HG03066 (cell line): ENCODE results near the gene LGALS12.
"Not testable (repeated sequence)": the region's sequence is repeated elsewhere in the genome, so short reads cannot be mapped to it uniquely, and the experiment has no call there.

Source experiments
- ATAC-seq: cut with Tn5 transposase; IDR thresholded peaks from one replicate; pipeline ENCODE4 v1.9.1; 2021; ENCODE audit warnings: low read depth; ENCODE audit not compliant: unreplicated experiment

LGALS12 gene

GRCh38 chr11:63532117-63532516, 26.2 kb downstream of the LGALS12 start:
- no peak for ATAC-seq

GRCh38 chr11:63532799-63533475, 27.1 kb downstream of the LGALS12 start:
- no peak for ATAC-seq

GRCh38 chr11:63534076-63534475, 28.2 kb downstream of the LGALS12 start:
- ATAC-seq: no peak

GRCh38 chr11:63534895-63535461, 29.1 kb downstream of the LGALS12 start:
- no peak for ATAC-seq

- no peak for ATAC-seq
These were observed 29.9 kb downstream of the LGALS12 start for GRCh38 chr11:63535734-63536133.

GRCh38 chr11:63536669-63537292, 30.9 kb downstream of the LGALS12 start, which contains the start of gene PLAAT4:
Gene PLAAT4 (plus strand): TSS chr11:63536808. CDS start chr11:63536869, 61 bp downstream.
- ATAC-seq: no peak

GRCh38 chr11:63537293-63538101, 31.6 kb downstream of the LGALS12 start:
- ATAC-seq: no peak

- ATAC-seq: not testable (repeated sequence)
These were observed 36.6 kb downstream of the LGALS12 start for GRCh38 chr11:63542506-63542905.

GRCh38 chr11:63543711-63544110, 37.8 kb downstream of the LGALS12 start:
- ATAC-seq: no peak

- no peak for ATAC-seq
These were observed 41.2 kb downstream of the LGALS12 start for GRCh38 chr11:63547061-63547460.

GRCh38 chr11:63548178-63548577, 42.3 kb downstream of the LGALS12 start:
- ATAC-seq: no peak

GRCh38 chr11:63549411-63549810, 43.5 kb downstream of the LGALS12 start:
- ATAC-seq: no peak

GRCh38 chr11:63550156-63550700, 44.3 kb downstream of the LGALS12 start:
- ATAC-seq: not testable (repeated sequence)

GRCh38 chr11:63551091-63551888, 45.4 kb downstream of the LGALS12 start:
- ATAC-seq: no peak

GRCh38 chr11:63551889-63552266, 46.0 kb downstream of the LGALS12 start:
- no peak for ATAC-seq

GRCh38 chr11:63552921-63553320, 47.0 kb downstream of the LGALS12 start:
- no peak for ATAC-seq

GRCh38 chr11:63553759-63554158, 47.9 kb downstream of the LGALS12 start:
- no peak for ATAC-seq

- no peak for ATAC-seq
These were observed 49.0 kb downstream of the LGALS12 start for GRCh38 chr11:63554877-63555223.

- ATAC-seq: no peak
These were observed 50.6 kb downstream of the LGALS12 start for GRCh38 chr11:63556404-63557013.

- ATAC-seq: no peak
These were observed 51.7 kb downstream of the LGALS12 start for GRCh38 chr11:63557570-63557969.
